GM18505 (cell line): Measurements from ENCODE around the gene SLA2.

Experiments used
- ATAC-seq: cut with Tn5 transposase; IDR thresholded peaks from one replicate; pipeline ENCODE4 v1.9.1; 2021; ENCODE audit not compliant: unreplicated experiment
- POLR2A ChIP-seq: IDR thresholded peaks from 4 replicates; pipeline ENCODE4 v1.6.1; 2011; ENCODE audit warnings: borderline replicate concordance; ENCODE audit not compliant: insufficient read depth, insufficient read length; ENCODE audit errors: extremely low read depth

Gene SLA2

GRCh38 chr20:36634342-36634741 is 11.7 kb downstream of the SLA2 start:
- ATAC-seq = no peak
- no peak for TF ChIP-seq POLR2A

GRCh38 chr20:36633285-36633772 is 12.7 kb downstream of the SLA2 start:
- ATAC-seq = no peak
- TF ChIP-seq POLR2A = no peak

GRCh38 chr20:36632487-36633284 is 13.3 kb downstream of the SLA2 start:
- TF ChIP-seq POLR2A = no peak
- ATAC-seq = no peak

GRCh38 chr20:36632147-36632486 is 13.9 kb downstream of the SLA2 start:
- TF ChIP-seq POLR2A = no peak
- no peak for ATAC-seq

GRCh38 chr20:36631646-36632045 is 14.3 kb downstream of the SLA2 start:
- no peak for ATAC-seq
- no peak for TF ChIP-seq POLR2A

GRCh38 chr20:36629719-36630681 is 16.0 kb downstream of the SLA2 start:
- ATAC-seq = no peak
- TF ChIP-seq POLR2A = no peak

GRCh38 chr20:36628076-36628475 is 17.9 kb downstream of the SLA2 start:
- no peak for ATAC-seq
- no peak for TF ChIP-seq POLR2A

- TF ChIP-seq POLR2A = no peak
- no peak for ATAC-seq
Measured at GRCh38 chr20:36624944-36625324, 21.1 kb downstream of the SLA2 start.

GRCh38 chr20:36624068-36624943 is 21.7 kb downstream of the SLA2 start:
- no peak for ATAC-seq
- TF ChIP-seq POLR2A = no peak

- no peak for ATAC-seq
- TF ChIP-seq POLR2A = no peak
Measured at GRCh38 chr20:36623444-36623843, 22.6 kb downstream of the SLA2 start.

GRCh38 chr20:36620917-36621316 is 25.1 kb downstream of the SLA2 start:
- ATAC-seq = no peak
- TF ChIP-seq POLR2A = no peak

GRCh38 chr20:36614781-36615557 is 31.0 kb downstream of the SLA2 start:
- no peak for TF ChIP-seq POLR2A
- ATAC-seq = no peak
